Measurements from ENCODE around the gene UNC5A. TPM values are rescaled to one million over a fixed set of nuclear protein-coding genes. Genes with fewer than 3 reads are reported as not detected.

UNC5A gene
- total and polyA plus RNA-seq, 2 of the 8 experiments (the other 6 are each of a cell fraction or from before 2014, with no cell fraction given), result 4.0 to 7.6 TPM

- H3K4ac ChIP-seq (replicated peaks; ENCODE audit: insufficient read length, low read depth, low read length), result no peak overlapping the region
- 96% methylated on average over 6 of the region's 8 CpGs; no CpG with 5 or more reads in 1 of the 2 experiments for WGBS, 2 experiments (ENCODE audit: extremely low coverage in 1 of 2, insufficient coverage in 1 of 2, insufficient read length in 1 of 2, insufficient replicate concordance in 2 of 2, low coverage in 1 of 2, low lambda C conversion rate in 2 of 2, missing lambda C conversion rate in 1 of 2)
- H2AFZ ChIP-seq (ENCODE audit: low read length), result no peak overlapping the region
- DNase-seq (ENCODE audit: low read depth in 1 of 2, low spot score in 2 of 2) (no peak), FAIRE-seq (no peak)
- H3K36me3 ChIP-seq (ENCODE audit: control insufficient read depth in 2 of 4, insufficient read depth in 4 of 4, low read length in 3 of 4), result no peaks in the 10 kb centered on the region
- H2AK5ac ChIP-seq (ENCODE audit: low read depth, low read length), result no peak overlapping the region
- H3K4me2 ChIP-seq (ENCODE audit: insufficient read depth in 1 of 2, low read depth in 2 of 2, low read length in 2 of 2), result no peak overlapping the region
- H4K91ac ChIP-seq (replicated peaks; ENCODE audit: insufficient read length, low read length), result no peak overlapping the region
- H4K20me1 ChIP-seq (replicated peaks in 1 of 2; ENCODE audit: control insufficient read depth in 1 of 2, insufficient read depth in 2 of 2, low read length in 2 of 2), result no peaks in the 10 kb centered on the region
- no peak overlapping the region for H3K9ac ChIP-seq (replicated peaks in 1 of 4; ENCODE audit: extremely low read depth in 1 of 4, low read depth in 3 of 4, low read length in 3 of 4)
- no peak overlapping the region for H4K8ac ChIP-seq (ENCODE audit: extremely low read depth, insufficient read depth, low read length)
- H3K14ac ChIP-seq (ENCODE audit: insufficient read length), result no peak overlapping the region
- no peaks in the 10 kb centered on the region for H3K79me2 ChIP-seq (ENCODE audit: control insufficient read depth in 1 of 2, insufficient read depth in 2 of 2, low read length in 2 of 2)
- H3K4me3 ChIP-seq (ENCODE audit: extremely low read depth in 1 of 4, insufficient read depth in 2 of 4, low read depth in 3 of 4, low read length in 4 of 4), result no peak overlapping the region
- H3K56ac ChIP-seq (replicated peaks; ENCODE audit: insufficient read length, low read depth, low read length), result no peak overlapping the region
- H2BK12ac ChIP-seq (ENCODE audit: low read depth, low read length), result no peak overlapping the region
- ChIA-PET POLR2A (ENCODE audit: partially characterized antibody) (interaction anchor here (0.7 to 1.1 kb wide), 3 partner anchors 11 to 46 kb away, joined by 3 to 5 read pairs (median 4); no protein-coding TSS in a partner anchor), CTCF (ENCODE audit: partially characterized antibody) (interaction anchor here (1.1 to 4.7 kb wide), 6 partner anchors 13 to 111 kb away, joined by 3 to 23 read pairs (median 4); no protein-coding TSS in a partner anchor)
- H3K18ac ChIP-seq (ENCODE audit: extremely low read depth, low read length), result no peak overlapping the region
- H3K23me2 ChIP-seq (ENCODE audit: low read depth, low read length), result no peaks in the 10 kb centered on the region; the same call in 1 of the 2 replicates
- no peaks in the 10 kb centered on the region for H3K79me1 ChIP-seq (ENCODE audit: low read depth, low read length)
- H3K9me3 ChIP-seq (ENCODE audit: insufficient read depth in 2 of 2, low read depth in 1 of 2, low read length in 1 of 2), result no peaks in the 10 kb centered on the region
- peaks cover 7 to 15% (median 9%) of the 10 kb centered on the region in 4 experiments for H3K4me1 ChIP-seq (replicated peaks in 1 of 4; ENCODE audit: control insufficient read depth in 3 of 4, insufficient read depth in 4 of 4, low read length in 3 of 4)
- H3K23ac ChIP-seq (ENCODE audit: insufficient read length), result no peak overlapping the region
- H2BK20ac ChIP-seq (ENCODE audit: low read length), result no peak overlapping the region
- H3K27ac ChIP-seq (ENCODE audit: low read depth, low read length), result no peak overlapping the region
- no peak overlapping the region for H2BK15ac ChIP-seq (ENCODE audit: low read length)
- no peak overlapping the region for H2BK5ac ChIP-seq (ENCODE audit: low read depth, low read length)
- H4K5ac ChIP-seq (ENCODE audit: insufficient read length, low read depth, low read length), result no peak overlapping the region
- no peak overlapping the region for H2BK120ac ChIP-seq (replicated peaks; ENCODE audit: low read depth, low read length)
- H3K27me3 ChIP-seq (replicated peaks in 1 of 4; ENCODE audit: control insufficient read depth in 3 of 4, extremely low read depth in 1 of 4, insufficient read depth in 3 of 4, low read length in 3 of 4), result peaks cover 0 to 3% (median 0%) of the 10 kb centered on the region in 4 experiments; a peak in 1 of 7 replicates
- no peak for TF ChIP-seq RAD21 (IDR thresholded peaks at IDR 0.05 in 1 of 2, conservative IDR thresholded peaks at IDR 0.05 in 1 of 2; ENCODE audit: low read depth in 2 of 2, low read length in 2 of 2)
- TF ChIP-seq NANOG (IDR thresholded peaks at IDR 0.05; ENCODE audit: insufficient read depth, low read depth, low read length, poor library complexity, severe bottlenecking), result no peak
These were observed 39.1 kb upstream of the UNC5A start for GRCh38 chr5:176771102-176771845.

Data from H1 (cell line).